Esophagus squamous epithelium (tissue), 5 donors: Measurements from ENCODE around the gene DGKD. TPM values are rescaled to one million over a fixed set of nuclear protein-coding genes. Genes with fewer than 3 reads are reported as not detected.

ENCODE experiments used
- DNase-seq: peaks from one replicate; lab custom pipeline; 2025; lab: John Stamatoyannopoulos, UW
- H3K27ac ChIP-seq, 4 donors: fragments of 200-600 bp; sonication (generic); one replicate each; pipeline ENCODE4 v1.5.1; 2016 to 2019; ENCODE audit warnings: mild to moderate bottlenecking in 1 of 4
- H3K27me3 ChIP-seq, 4 donors: fragments of 200-600 bp; sonication (generic); 1 replicate in 3 of 4; 2 replicates in 1 of 4; pipeline versions ENCODE4 v1.5.1 to v1.6.0; 2017 to 2021; ENCODE audit warnings: antibody characterized with exemption in 1 of 4
- H3K36me3 ChIP-seq, 3 donors: fragments of 200-600 bp; sonication (generic); one replicate each; pipeline ENCODE4 v1.5.1; 2016 to 2019
- H3K4me1 ChIP-seq, 3 donors: fragments of 200-600 bp; sonication (generic); one replicate each; pipeline ENCODE4 v1.5.1; 2017 to 2019
- H3K4me3 ChIP-seq, 4 donors: fragments of 200-600 bp; sonication (generic); 1 replicate in 3 of 4; 2 replicates in 1 of 4; pipeline ENCODE4 v1.5.1; 2016 to 2019; ENCODE audit warnings: mild to moderate bottlenecking in 2 of 4, moderate library complexity in 1 of 4
- H3K9me3 ChIP-seq, 3 donors: fragments of 200-600 bp; sonication (generic); one replicate each; pipeline ENCODE4 v1.5.1; 2016 to 2019
- POLR2A ChIP-seq, 4 donors: fragments of 450-650 bp; IDR thresholded peaks; one replicate each; pipeline ENCODE4 v1.6.1; 2017; ENCODE audit warnings: antibody characterized with exemption in 4 of 4, mild to moderate bottlenecking in 4 of 4, moderate library complexity in 3 of 4
- WGBS, 2 donors: methylation state at CpG; one replicate each; pipeline ENCODE4 v1.1.5; 2018; 5-methylcytosine and 5-hydroxymethylcytosine counted together
- intact Hi-C: fragments of 100-400 bp; cut with DNase I; formaldehyde crosslinking; loops from one replicate; pipeline ENCODE4 v1.15.0; 2022
- total RNA-seq, 4 donors: library from RNA; depleted of rRNA; stranded (reverse); fragments of >200 nt; gene quantifications; one replicate each; pipeline ENCODE4 v1.1.0, GENCODE V29; 2016
- TF ChIP-seq, protein P1 (sequence below), 6 experiments: fragments of 450-650 bp in 4 of 6; fragments of 200-600 bp in 2 of 6; sonication (generic) in 2 of 6; IDR thresholded peaks; one replicate each; pipeline ENCODE4 v1.5.1; 2016 to 2019; ENCODE audit warnings: antibody characterized with exemption in 6 of 6, mild to moderate bottlenecking in 4 of 6, moderate library complexity in 4 of 6
- donor health status: DM: yes; HTN: yes; CAD: no.

The DGKD gene
- total RNA-seq, 4 donors from 2014 or later: 2.3 to 10.9 (median 4.2) TPM

DNA sequence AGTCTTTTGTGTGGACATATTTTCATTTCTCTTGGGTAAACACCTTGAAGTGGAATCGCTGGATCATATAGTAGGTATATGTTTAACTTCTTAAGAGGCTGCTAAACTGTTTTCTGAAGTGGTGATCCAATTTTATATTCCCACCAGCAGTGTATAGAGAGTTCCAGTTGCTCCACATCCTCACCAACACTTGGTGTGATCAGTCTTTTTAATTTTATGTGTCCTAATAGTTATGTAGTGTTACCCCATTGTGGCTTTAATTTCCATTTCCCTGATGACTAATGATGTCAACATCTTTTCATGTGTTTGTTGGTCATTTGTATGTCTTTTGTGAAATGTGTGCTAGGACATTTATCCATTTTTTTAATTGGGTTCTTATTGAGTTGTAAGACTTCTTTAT lies 56.9 kb downstream of the DGKD start:
- Histone ChIP-seq H3K4me3 (no peak overlapping the region), H3K4me1 (peaks cover 0 to 57% (median 12%) of the 10 kb centered on the region in 3 donors), H3K27me3 (no peaks in the 10 kb centered on the region), H3K27ac (no peak overlapping the region), H3K36me3 (no peaks in the 10 kb centered on the region), H3K9me3 (peaks cover 0 to 10% (median 8%) of the 10 kb centered on the region in 3 donors)
- intact Hi-C loops: no loop called here
- TF ChIP-seq POLR2A (IDR thresholded peaks at IDR 0.05): no peak
- TF ChIP-seq, protein P1, sequence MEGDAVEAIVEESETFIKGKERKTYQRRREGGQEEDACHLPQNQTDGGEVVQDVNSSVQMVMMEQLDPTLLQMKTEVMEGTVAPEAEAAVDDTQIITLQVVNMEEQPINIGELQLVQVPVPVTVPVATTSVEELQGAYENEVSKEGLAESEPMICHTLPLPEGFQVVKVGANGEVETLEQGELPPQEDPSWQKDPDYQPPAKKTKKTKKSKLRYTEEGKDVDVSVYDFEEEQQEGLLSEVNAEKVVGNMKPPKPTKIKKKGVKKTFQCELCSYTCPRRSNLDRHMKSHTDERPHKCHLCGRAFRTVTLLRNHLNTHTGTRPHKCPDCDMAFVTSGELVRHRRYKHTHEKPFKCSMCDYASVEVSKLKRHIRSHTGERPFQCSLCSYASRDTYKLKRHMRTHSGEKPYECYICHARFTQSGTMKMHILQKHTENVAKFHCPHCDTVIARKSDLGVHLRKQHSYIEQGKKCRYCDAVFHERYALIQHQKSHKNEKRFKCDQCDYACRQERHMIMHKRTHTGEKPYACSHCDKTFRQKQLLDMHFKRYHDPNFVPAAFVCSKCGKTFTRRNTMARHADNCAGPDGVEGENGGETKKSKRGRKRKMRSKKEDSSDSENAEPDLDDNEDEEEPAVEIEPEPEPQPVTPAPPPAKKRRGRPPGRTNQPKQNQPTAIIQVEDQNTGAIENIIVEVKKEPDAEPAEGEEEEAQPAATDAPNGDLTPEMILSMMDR (IDR thresholded peaks at IDR 0.05): no peak
- WGBS, 2 donors: 89 to 100% methylated on average over 1 of the region's 1 CpG
- DNase-seq: no peak

DNA sequence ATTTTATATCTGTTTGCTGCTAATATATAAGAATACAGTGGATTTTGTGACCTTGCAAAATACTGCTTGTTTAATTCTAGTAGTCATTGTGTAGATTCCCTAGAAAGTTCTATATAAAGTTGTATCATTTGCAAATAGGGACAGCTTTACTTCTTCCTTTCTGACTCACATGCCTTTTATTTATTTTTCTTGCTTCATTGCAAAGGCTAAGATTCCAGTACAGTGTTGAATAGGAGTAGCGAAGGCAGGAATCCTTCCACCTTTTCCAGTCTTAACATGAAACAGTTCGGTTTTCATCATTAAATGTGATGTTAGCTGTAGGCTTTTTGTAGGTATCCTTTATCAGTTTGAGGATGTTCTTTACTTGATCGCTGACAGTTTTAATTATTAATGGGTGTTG lies 58.1 kb downstream of the DGKD start:
- TF ChIP-seq, protein P1 (IDR thresholded peaks at IDR 0.05): no peak
- no peak for TF ChIP-seq POLR2A (IDR thresholded peaks at IDR 0.05)
- Histone ChIP-seq H3K4me1 (peaks cover 0 to 54% (median 12%) of the 10 kb centered on the region in 3 donors), H3K9me3 (peaks cover 0 to 10% (median 8%) of the 10 kb centered on the region in 3 donors), H3K36me3 (no peaks in the 10 kb centered on the region), H3K27me3 (no peaks in the 10 kb centered on the region), H3K27ac (no peak overlapping the region), H3K4me3 (no peak overlapping the region)
- no peak for DNase-seq
- intact Hi-C loops: no loop called here
- WGBS, 2 donors: 56 to 77% methylated on average over 3 of the region's 3 CpGs

DNA sequence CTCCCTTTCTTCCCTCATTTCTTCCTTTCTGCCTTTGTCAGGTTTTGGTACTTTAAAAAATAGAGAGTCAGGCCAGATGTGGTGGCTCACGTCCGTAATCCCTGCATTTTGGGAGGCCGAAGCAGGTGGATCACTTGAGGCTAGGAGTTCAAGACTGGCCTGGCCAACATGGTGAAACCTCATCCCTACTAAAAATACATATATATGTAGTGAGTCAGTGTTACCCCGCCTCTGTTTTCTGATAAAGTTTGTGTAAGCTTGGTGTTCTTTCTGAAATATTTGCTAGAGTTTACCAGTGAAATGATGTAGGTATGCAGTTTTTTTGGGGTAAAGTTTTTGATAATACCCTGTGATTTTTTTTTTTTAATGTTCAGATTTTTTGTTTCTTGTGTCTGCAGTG lies 58.8 kb downstream of the DGKD start:
- H3K27ac ChIP-seq: no peak overlapping the region
- peaks cover 0 to 10% (median 8%) of the 10 kb centered on the region in 3 donors for H3K9me3 ChIP-seq
- intact Hi-C loops: no loop called here
- TF ChIP-seq POLR2A (IDR thresholded peaks at IDR 0.05): no peak
- TF ChIP-seq, protein P1 (IDR thresholded peaks at IDR 0.05): no peak
- no peaks in the 10 kb centered on the region for H3K27me3 ChIP-seq
- H3K4me3 ChIP-seq: no peak overlapping the region
- H3K36me3 ChIP-seq: no peaks in the 10 kb centered on the region
- H3K4me1 ChIP-seq: peaks cover 0 to 49% (median 12%) of the 10 kb centered on the region in 3 donors
- WGBS, 2 donors: 84 to 97% methylated on average over 4 of the region's 4 CpGs
- no peak for DNase-seq

DNA sequence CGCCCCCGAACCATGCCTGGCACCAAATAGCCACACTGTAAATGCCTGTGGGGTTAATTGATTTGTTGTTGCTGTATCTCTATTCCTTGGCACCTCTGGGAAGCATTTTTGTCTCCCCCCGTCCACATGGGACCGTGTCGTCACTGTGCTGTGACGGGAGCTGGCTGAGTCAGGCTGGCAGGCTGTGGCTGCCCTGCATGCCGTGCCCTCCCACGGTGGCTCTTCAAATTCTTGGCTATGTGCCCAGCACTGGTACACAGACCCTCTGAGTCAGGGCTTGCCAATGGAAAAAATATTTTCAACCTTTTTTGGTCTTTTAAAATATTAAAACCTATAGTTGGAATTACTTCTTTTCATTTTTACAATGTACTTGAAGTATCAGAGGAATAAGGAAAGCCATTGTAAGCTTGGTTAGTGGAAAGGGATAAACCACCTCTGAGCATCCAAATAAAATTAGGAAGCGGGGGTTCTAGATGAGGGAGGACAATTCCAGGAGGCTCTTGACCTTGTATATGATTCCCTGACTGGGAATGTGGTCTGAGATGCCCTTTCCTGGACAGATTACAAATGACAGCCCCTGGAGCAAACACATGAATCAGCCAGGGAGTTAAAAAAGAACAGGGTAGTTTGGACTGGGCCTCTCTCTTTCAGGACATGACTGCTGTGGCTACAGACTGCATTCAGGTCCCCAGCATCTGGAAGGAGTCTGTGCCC lies 59.4 kb downstream of the DGKD start:
- H3K27ac ChIP-seq: peak overlapping the region in 2 of 4 donors; percentile 14 to 23
- intact Hi-C loops: no loop called here
- peaks cover 0 to 46% (median 16%) of the 10 kb centered on the region in 3 donors for H3K4me1 ChIP-seq
- 53 to 55% methylated on average over 6 to 8 of the region's 9 CpGs for WGBS, 2 donors
- H3K9me3 ChIP-seq: peaks cover 0 to 10% (median 8%) of the 10 kb centered on the region in 3 donors
- DNase-seq: no peak
- no peaks in the 10 kb centered on the region for H3K27me3 ChIP-seq
- H3K4me3 ChIP-seq: no peak overlapping the region
- no peak for TF ChIP-seq POLR2A (IDR thresholded peaks at IDR 0.05)
- TF ChIP-seq, protein P1 (IDR thresholded peaks at IDR 0.05): no peak
- H3K36me3 ChIP-seq: no peaks in the 10 kb centered on the region

DNA sequence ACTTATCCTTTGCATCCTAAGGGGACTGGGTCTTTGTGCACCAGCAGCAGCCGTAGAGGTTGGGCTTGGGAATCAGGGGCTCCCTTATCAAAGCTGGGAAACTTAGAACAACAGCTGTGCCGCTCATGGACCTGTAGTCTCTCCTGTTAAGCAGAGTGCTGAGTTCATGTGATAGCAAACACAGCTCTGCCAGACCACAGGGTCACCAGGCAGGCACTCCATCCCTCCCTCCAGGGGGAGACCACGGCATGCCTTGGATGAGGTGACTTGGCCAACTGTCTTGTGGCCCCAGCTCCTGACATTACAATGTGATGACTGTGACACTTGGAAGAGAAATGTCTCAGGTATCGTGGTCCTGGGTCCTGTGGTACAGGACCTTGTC lies 60.0 kb downstream of the DGKD start:
- no peak overlapping the region for H3K4me3 ChIP-seq
- TF ChIP-seq, protein P1 (IDR thresholded peaks at IDR 0.05): no peak
- H3K36me3 ChIP-seq: no peaks in the 10 kb centered on the region
- WGBS, 2 donors: 80 to 83% methylated on average over 1 to 4 of the region's 4 CpGs
- peaks cover 0 to 10% (median 8%) of the 10 kb centered on the region in 3 donors for H3K9me3 ChIP-seq
- no peak for DNase-seq
- H3K4me1 ChIP-seq: peaks cover 0 to 46% (median 18%) of the 10 kb centered on the region in 3 donors
- H3K27ac ChIP-seq: peak overlapping the region in 1 of 4 donors; percentile 23
- H3K27me3 ChIP-seq: no peaks in the 10 kb centered on the region
- intact Hi-C loops: no loop called here
